ENCODE data around the gene CEP57.
"Not testable (repeated sequence)": the region's sequence is repeated elsewhere in the genome, so short reads cannot be mapped to it uniquely, and the experiment has no call there.

Gene CEP57

GRCh38 chr11:95863486-95864140 is 73.3 kb downstream of the CEP57 start:
- DNase-seq, result no peak

- no peak for DNase-seq
Observed at GRCh38 chr11:95867105-95867504, 76.8 kb downstream of the CEP57 start.

- not testable (repeated sequence) for DNase-seq
Observed at GRCh38 chr11:95870877-95871276, 80.6 kb downstream of the CEP57 start.

- DNase-seq, result no peak
Observed at GRCh38 chr11:95877291-95877690, 87.0 kb downstream of the CEP57 start.
